ENCODE measurements around the gene VPS13A. TPM values are rescaled to one million over a fixed set of nuclear protein-coding genes. Genes with fewer than 3 reads are reported as not detected.

Gene VPS13A
- total and polyA plus RNA-seq, 3 donors from 2014 or later: 27.4 to 71.4 (median 40.3) TPM

- intact Hi-C loops (cut with DNase I; ENCODE audit: low total_unique reads): no loop called here
- H3K27me3 ChIP-seq: no peaks in the 10 kb centered on the region
- H3K9me3 ChIP-seq: no peaks in the 10 kb centered on the region
- H3K36me3 ChIP-seq (ENCODE audit: low read depth, missing control alignments): no peaks in the 10 kb centered on the region
- H3K4me1 ChIP-seq: no peaks in the 10 kb centered on the region
- no peak overlapping the region for H3K27ac ChIP-seq
- no peak overlapping the region for H3K4me3 ChIP-seq
- 82 to 88% methylated on average over 1 of the region's 1 CpG for WGBS, 2 donors
- DNase-seq: no peak
- no peak for TF ChIP-seq POLR2A (IDR thresholded peaks at IDR 0.05)
- TF ChIP-seq, protein P1, sequence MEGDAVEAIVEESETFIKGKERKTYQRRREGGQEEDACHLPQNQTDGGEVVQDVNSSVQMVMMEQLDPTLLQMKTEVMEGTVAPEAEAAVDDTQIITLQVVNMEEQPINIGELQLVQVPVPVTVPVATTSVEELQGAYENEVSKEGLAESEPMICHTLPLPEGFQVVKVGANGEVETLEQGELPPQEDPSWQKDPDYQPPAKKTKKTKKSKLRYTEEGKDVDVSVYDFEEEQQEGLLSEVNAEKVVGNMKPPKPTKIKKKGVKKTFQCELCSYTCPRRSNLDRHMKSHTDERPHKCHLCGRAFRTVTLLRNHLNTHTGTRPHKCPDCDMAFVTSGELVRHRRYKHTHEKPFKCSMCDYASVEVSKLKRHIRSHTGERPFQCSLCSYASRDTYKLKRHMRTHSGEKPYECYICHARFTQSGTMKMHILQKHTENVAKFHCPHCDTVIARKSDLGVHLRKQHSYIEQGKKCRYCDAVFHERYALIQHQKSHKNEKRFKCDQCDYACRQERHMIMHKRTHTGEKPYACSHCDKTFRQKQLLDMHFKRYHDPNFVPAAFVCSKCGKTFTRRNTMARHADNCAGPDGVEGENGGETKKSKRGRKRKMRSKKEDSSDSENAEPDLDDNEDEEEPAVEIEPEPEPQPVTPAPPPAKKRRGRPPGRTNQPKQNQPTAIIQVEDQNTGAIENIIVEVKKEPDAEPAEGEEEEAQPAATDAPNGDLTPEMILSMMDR (IDR thresholded peaks at IDR 0.05): no peak
Measured at GRCh38 chr9:77442436-77442835, 265.1 kb downstream of the VPS13A start.

DNA sequence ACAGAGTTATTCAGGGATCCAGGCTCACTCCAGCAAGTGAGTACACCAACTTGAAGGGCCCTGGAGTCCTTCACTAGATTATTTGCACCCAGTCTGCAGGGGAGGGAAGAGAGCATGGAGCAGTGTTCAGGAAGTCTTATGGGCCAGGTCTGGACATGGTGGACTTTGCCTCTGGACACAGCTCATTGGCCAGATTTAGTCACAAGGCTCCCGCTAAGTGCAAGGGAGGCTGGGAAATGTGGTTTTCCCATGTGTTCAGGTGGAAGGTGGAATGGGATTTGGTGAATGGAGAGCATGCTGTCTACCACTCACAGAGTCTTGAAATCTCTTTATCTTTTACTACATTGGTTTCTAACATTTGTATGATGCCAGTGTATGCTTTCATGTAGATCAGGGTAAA, 270.3 kb downstream of the VPS13A start:
- intact Hi-C loops (cut with DNase I; ENCODE audit: low total_unique reads): no loop called here
- Histone ChIP-seq H3K4me1 (no peaks in the 10 kb centered on the region), H3K27me3 (no peaks in the 10 kb centered on the region), H3K9me3 (no peaks in the 10 kb centered on the region), H3K36me3 (ENCODE audit: low read depth, missing control alignments) (no peaks in the 10 kb centered on the region), H3K27ac (no peak overlapping the region), H3K4me3 (no peak overlapping the region)
- no peak for DNase-seq
- TF ChIP-seq POLR2A (IDR thresholded peaks at IDR 0.05): no peak
- TF ChIP-seq, protein P1 (IDR thresholded peaks at IDR 0.05): no peak
- WGBS, 2 donors: 100% methylated on average over 1 of the region's 1 CpG

DNA sequence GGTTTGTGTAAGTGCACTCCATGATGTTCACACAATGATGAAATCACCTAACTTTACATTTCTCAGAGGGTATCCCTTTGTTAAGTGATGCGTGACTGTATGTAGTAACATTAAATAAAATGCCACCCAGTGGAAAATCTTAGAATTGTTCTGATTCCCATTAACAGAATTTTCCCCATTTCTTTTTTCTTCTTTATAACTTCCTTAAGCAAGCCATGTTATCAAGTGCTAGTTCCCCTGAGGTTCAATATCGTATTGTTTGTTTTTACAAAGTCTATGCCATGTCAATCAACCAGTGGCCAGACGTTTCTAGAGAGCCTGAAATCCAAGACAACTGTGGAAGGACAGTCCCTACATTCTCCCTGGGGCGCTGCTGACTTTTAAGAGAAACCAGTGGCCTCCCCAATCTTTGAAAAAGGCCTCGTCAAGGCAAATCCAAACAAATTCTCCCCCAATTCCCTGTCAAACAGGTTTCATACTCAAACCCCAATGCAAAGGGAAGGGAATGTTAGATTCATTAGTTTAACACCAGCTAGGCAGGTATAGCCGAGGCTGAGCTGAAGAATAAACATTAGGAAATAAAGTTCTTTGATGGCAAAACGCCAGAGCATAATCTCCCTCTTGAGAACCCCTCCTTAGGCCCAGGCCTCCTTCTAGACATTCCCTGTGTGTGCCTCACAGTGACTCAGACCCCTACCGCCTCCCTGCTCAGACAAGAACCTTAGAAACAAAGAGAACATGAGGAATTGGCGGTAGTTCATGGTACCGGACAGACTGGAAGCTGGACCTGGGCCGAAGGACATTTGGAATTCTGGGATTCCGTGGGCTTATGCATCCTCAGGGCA, 272.1 kb downstream of the VPS13A start:
- no peaks in the 10 kb centered on the region for H3K9me3 ChIP-seq
- H3K4me3 ChIP-seq: no peak overlapping the region
- WGBS, 2 donors: 87 to 90% methylated on average over 12 of the region's 12 CpGs
- DNase-seq: no peak
- no peaks in the 10 kb centered on the region for H3K36me3 ChIP-seq (ENCODE audit: low read depth, missing control alignments)
- H3K4me1 ChIP-seq: no peaks in the 10 kb centered on the region
- TF ChIP-seq, protein P1 (IDR thresholded peaks at IDR 0.05): no peak
- no peak for TF ChIP-seq POLR2A (IDR thresholded peaks at IDR 0.05)
- intact Hi-C loops (cut with DNase I; ENCODE audit: low total_unique reads): loop anchor here (10.0 kb wide), 1 partner anchor 295 kb away; no protein-coding TSS in a partner anchor
- H3K27me3 ChIP-seq: no peaks in the 10 kb centered on the region
- H3K27ac ChIP-seq: no peak overlapping the region

DNA sequence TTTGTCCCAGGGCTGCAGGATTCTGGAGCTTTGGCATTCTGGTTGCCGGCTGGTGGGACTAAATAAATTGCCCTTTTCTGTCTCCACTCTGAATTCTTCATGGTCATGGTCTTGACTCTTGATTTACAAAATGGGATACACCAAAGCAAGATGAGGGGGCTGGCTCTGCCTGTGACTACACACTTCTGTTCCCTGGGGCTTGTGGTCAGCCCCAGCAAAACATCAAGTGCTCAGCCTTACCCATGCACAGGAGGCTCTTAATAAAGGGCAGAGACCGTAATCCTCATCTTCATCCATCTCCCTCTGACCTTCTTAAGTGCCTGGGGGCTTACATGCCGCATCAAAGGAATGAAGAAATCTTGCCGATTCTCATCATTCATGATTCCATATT, 272.7 kb downstream of the VPS13A start:
- no peak for DNase-seq
- TF ChIP-seq, protein P1 (IDR thresholded peaks at IDR 0.05): no peak
- H3K27me3 ChIP-seq: no peaks in the 10 kb centered on the region
- no peaks in the 10 kb centered on the region for H3K36me3 ChIP-seq (ENCODE audit: low read depth, missing control alignments)
- H3K4me3 ChIP-seq: no peak overlapping the region
- WGBS, 2 donors: 98 to 99% methylated on average over 4 of the region's 4 CpGs
- H3K4me1 ChIP-seq: no peaks in the 10 kb centered on the region
- H3K9me3 ChIP-seq: no peaks in the 10 kb centered on the region
- intact Hi-C loops (cut with DNase I; ENCODE audit: low total_unique reads): loop anchor here (10.0 kb wide), 1 partner anchor 295 kb away; no protein-coding TSS in a partner anchor
- H3K27ac ChIP-seq: no peak overlapping the region
